PC-9 (cell line): ENCODE measurements around the gene R3HCC1L. TPM values are rescaled to one million over a fixed set of nuclear protein-coding genes. Genes with fewer than 3 reads are reported as not detected.

Source experiments
- BruUV-seq: library from RNA; stranded (reverse); fragments of 400-500 nt; replicated peaks from 2 replicates; lab custom pipeline; 2021; lab: Mats Ljungman, UMichigan
- CTCF ChIA-PET: fragments of 300-600 bp; sonication (Branson Sonifier 250); formaldehyde crosslinking; loops from one replicate; lab custom pipeline; 2022; ENCODE audit warnings: antibody characterized with exemption; lab: Charles Lee
- POLR2A ChIA-PET: fragments of 300-600 bp; sonication (Branson Sonifier 250); formaldehyde crosslinking; loops from one replicate; lab custom pipeline; 2022; ENCODE audit warnings: antibody characterized with exemption; ENCODE audit not compliant: unreplicated experiment; lab: Charles Lee
- DNase-seq, 2 experiments: peaks; one replicate each; pipeline versions ENCODE4 v3.0.0 to v3.0.0-alpha.2; 2015 to 2022; ENCODE audit warnings: mixed read lengths in 1 of 2
- H2AFZ ChIP-seq: fragments of 200-600 bp; sonication (generic); 2 replicates; pipeline ENCODE4 v1.8.1; 2017; ENCODE audit warnings: antibody characterized with exemption
- H3F3A ChIP-seq: fragments of 200-600 bp; sonication (generic); 2 replicates; pipeline ENCODE4 v1.8.1; 2017; ENCODE audit warnings: antibody characterized with exemption, mild to moderate bottlenecking, low read depth; ENCODE audit not compliant: insufficient read depth
- H3K27ac ChIP-seq: fragments of 200-600 bp; sonication (generic); 2 replicates; pipeline ENCODE4 v1.6.1; 2016; ENCODE audit warnings: mixed run types
- H3K27me3 ChIP-seq: fragments of 200-600 bp; sonication (generic); 2 replicates; pipeline ENCODE4 v1.6.1; 2016; ENCODE audit warnings: low read depth, mixed run types; ENCODE audit not compliant: insufficient read depth
- H3K36me3 ChIP-seq: fragments of 200-600 bp; sonication (generic); 2 replicates; pipeline ENCODE4 v1.6.1; 2016; ENCODE audit warnings: low read depth, mixed run types
- H3K4me1 ChIP-seq: fragments of 200-600 bp; sonication (generic); replicated peaks from 2 replicates; pipeline ENCODE4 v1.6.1; 2016; ENCODE audit warnings: mixed run types; ENCODE audit not compliant: insufficient read depth
- H3K4me2 ChIP-seq: fragments of 200-600 bp; sonication (generic); 2 replicates; pipeline ENCODE4 v1.6.1; 2017; ENCODE audit warnings: mixed run types
- H3K4me3 ChIP-seq: fragments of 200-600 bp; sonication (generic); 2 replicates; pipeline ENCODE4 v1.6.1; 2016; ENCODE audit warnings: mixed run types
- H3K79me2 ChIP-seq: fragments of 200-600 bp; sonication (generic); 2 replicates; pipeline ENCODE4 v1.6.1; 2017; ENCODE audit warnings: low read depth, mixed run types
- H3K9me2 ChIP-seq: fragments of 200-600 bp; sonication (generic); 2 replicates; pipeline ENCODE4 v1.8.1; 2017; ENCODE audit warnings: mild to moderate bottlenecking; ENCODE audit not compliant: insufficient read depth
- H3K9me3 ChIP-seq: fragments of 200-600 bp; sonication (generic); 2 replicates; pipeline ENCODE4 v1.8.1; 2016; ENCODE audit warnings: low read depth; ENCODE audit not compliant: insufficient read depth
- H4K20me1 ChIP-seq: fragments of 200-600 bp; sonication (generic); 2 replicates; pipeline ENCODE4 v1.8.1; 2017; ENCODE audit not compliant: insufficient read depth
- CTCF ChIP-seq: fragments of 200-600 bp; sonication (generic); conservative IDR thresholded peaks from 2 replicates; pipeline ENCODE4 v1.6.1; 2017; ENCODE audit warnings: mixed run types, antibody characterized with exemption, mild to moderate bottlenecking, moderate library complexity
- EZH2 ChIP-seq: fragments of 200-600 bp; sonication (generic); IDR thresholded peaks from 2 replicates; pipeline ENCODE4 v1.8.0; 2017; ENCODE audit warnings: antibody characterized with exemption, low read depth
- intact Hi-C: fragments of 100-400 bp; cut with micrococcal nuclease; formaldehyde crosslinking; loops from one replicate; pipeline ENCODE4 v1.10.0; 2022; ENCODE audit not compliant: unreplicated experiment
- total RNA-seq: library from RNA; stranded (reverse); gene quantifications from 2 replicates; pipeline ENCODE4 v1.2.3, GENCODE V29; 2021

R3HCC1L gene
- total RNA-seq, 1 experiment from 2014 or later: 7.0 TPM

GRCh38 chr10:98256692-98257091, 122.2 kb downstream of the R3HCC1L start:
- Histone ChIP-seq H3K36me3 (no peaks in the 10 kb centered on the region), H3K79me2 (no peaks in the 10 kb centered on the region), H3F3A (no peaks in the 10 kb centered on the region), H2AFZ (no peak overlapping the region), H3K4me3 (no peak overlapping the region), H3K4me1 (no peaks in the 10 kb centered on the region), H3K4me2 (no peak overlapping the region), H4K20me1 (no peaks in the 10 kb centered on the region), H3K27ac (no peak overlapping the region), H3K9me2 (no peaks in the 10 kb centered on the region), H3K9me3 (no peaks in the 10 kb centered on the region), H3K27me3 (no peaks in the 10 kb centered on the region)
- intact Hi-C loops: no loop called here
- ChIA-PET CTCF (no interaction called here), POLR2A (no interaction called here)
- DNase-seq: no peak
- TF ChIP-seq EZH2: no peak
- no peak for TF ChIP-seq CTCF
- no TSS peak for BruUV-seq

GRCh38 chr10:98257198-98257597, 122.7 kb downstream of the R3HCC1L start:
- no peak overlapping the region for H2AFZ ChIP-seq
- intact Hi-C loops: no loop called here
- no peaks in the 10 kb centered on the region for H3F3A ChIP-seq
- BruUV-seq: no TSS peak
- H3K27ac ChIP-seq: no peak overlapping the region
- H3K27me3 ChIP-seq: no peaks in the 10 kb centered on the region
- H3K4me2 ChIP-seq: no peak overlapping the region
- no peaks in the 10 kb centered on the region for H3K36me3 ChIP-seq
- H3K4me3 ChIP-seq: no peak overlapping the region
- no peaks in the 10 kb centered on the region for H4K20me1 ChIP-seq
- no peak for DNase-seq
- ChIA-PET CTCF (no interaction called here), POLR2A (interaction anchor here (0.6 kb wide), 1 partner anchor 102 kb away, joined by 3 read pairs; no protein-coding TSS in a partner anchor)
- no peaks in the 10 kb centered on the region for H3K9me3 ChIP-seq
- H3K9me2 ChIP-seq: no peaks in the 10 kb centered on the region
- no peaks in the 10 kb centered on the region for H3K79me2 ChIP-seq
- no peaks in the 10 kb centered on the region for H3K4me1 ChIP-seq
- TF ChIP-seq EZH2 (no peak), CTCF (no peak)

GRCh38 chr10:98257961-98258360, 123.5 kb downstream of the R3HCC1L start:
- Histone ChIP-seq H3K4me2 (no peak overlapping the region), H3K4me3 (no peak overlapping the region), H3K79me2 (no peaks in the 10 kb centered on the region), H3K36me3 (no peaks in the 10 kb centered on the region), H3K27ac (no peak overlapping the region), H3K9me2 (no peaks in the 10 kb centered on the region), H3F3A (no peaks in the 10 kb centered on the region), H2AFZ (no peak overlapping the region), H3K4me1 (no peaks in the 10 kb centered on the region), H3K27me3 (no peaks in the 10 kb centered on the region), H4K20me1 (no peaks in the 10 kb centered on the region), H3K9me3 (no peaks in the 10 kb centered on the region)
- POLR2A ChIA-PET: interaction anchor here (0.6 kb wide), 1 partner anchor 101 kb away, joined by 3 read pairs; no protein-coding TSS in a partner anchor
- CTCF ChIA-PET: no interaction called here
- intact Hi-C loops: no loop called here
- no peak for DNase-seq
- TF ChIP-seq EZH2 (no peak), CTCF (no peak)
- BruUV-seq: no TSS peak
